GM19240 (cell line): ENCODE results near the gene CXorf58.

ENCODE experiments used
- DNase-seq: peaks from one replicate; pipeline ENCODE4 v3.0.0; 2011; ENCODE audit warnings: low spot score; ENCODE audit not compliant: insufficient read length

Gene CXorf58

DNA sequence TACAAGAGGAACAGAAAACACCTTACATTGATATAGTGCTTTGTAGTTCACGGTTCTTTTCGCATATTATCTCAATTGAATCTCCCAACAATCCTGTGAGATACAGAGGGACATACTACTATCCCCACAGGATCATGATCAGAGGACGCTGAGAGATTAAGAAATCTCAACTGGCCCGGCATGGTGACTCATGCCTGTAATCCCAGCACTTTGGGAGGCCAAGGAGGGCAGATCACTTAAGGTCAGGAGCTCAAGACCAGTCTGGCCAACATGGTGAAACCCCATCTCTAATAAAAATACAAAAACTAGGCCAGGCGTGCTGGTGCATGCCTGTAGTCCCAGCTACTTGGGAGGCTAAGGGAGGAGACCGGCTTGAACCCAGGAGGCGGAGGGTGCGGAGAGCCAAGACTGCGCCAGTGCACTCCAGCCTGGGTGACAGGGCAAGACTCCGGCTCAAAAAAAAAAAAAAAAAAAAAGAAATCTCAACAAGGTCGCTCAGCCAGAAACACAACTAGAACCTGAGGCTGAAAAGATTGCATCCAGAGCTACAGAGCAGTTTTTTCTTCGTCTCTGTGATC, 7.5 kb upstream of the CXorf58 start:
- no peak for DNase-seq

DNA sequence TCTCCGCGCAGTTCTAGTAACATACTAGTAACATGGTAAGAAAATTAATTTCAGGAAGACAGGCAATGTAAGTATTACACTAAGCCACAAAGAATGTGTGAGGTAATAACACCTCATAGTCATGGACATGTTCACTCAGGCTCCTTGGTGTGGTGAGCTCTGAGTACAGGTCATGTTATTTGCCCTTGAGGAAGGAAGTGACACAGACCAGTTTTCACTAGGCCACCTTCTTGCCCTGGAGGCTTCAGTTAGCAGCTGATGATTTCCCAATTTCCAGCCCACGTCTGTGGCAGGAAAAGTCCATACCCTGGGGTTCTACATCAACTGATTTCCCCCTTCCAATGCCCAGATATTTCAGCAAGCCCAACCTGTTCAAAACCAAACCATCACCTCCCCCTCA, 6.7 kb upstream of the CXorf58 start:
- DNase-seq = no peak

DNA sequence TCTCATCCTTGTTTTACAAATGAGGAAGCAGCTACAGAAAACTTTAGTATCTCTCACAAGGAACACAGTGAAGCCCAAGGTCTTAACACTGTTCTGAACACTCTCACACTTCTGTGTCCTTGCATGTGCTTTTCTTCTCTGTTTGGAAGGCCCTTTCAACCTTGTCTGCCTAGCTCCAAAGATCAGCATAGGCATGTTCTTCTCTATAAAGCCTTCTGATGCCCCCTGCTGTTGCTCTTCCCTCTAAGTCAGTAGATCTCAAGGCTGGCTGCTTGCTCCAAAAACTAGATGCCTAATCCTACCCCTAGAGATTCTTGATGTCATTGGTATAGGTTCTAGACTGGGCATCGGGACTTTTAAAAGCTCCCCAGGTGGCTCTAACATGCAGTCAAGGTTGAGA, 6.0 kb upstream of the CXorf58 start:
- DNase-seq = peak; percentile 11

DNA sequence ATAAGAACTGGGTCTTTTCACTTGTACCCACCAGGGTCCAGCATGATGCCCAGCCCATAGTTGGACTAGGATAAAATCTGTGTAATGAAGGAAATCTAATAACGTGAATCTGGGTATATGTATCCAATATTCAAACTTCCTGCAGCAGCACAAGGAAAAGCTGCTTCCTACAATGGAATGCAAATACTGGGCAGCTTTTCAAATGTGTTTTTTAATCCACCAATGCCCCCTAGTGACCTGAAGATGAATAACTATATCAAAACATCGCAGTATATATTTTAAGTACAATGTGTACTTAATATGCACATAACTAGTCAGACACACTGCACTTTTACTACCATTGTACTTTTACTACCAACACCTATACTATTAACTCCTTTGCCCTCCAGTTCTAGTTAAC, 5.4 kb upstream of the CXorf58 start:
- no peak for DNase-seq

DNA sequence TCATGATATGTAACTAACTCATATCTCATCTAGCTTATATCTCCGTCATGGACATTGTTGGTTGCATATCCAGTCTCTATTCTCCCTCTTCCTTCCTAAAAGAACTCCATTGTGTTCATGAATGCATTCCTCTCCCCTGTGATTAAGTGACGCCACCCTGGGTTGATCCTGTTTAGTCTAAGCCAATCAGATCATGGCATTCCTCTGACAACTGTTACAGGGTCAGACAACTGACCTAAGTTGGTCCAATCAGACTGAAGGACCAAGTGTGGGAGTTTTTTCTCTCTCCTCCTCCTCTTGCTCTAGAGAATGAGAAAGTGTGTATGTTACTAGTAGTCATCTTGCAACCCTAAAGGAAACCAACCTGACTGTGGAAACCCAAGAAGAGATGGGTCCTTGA, 3.7 kb upstream of the CXorf58 start:
- DNase-seq = no peak

DNA sequence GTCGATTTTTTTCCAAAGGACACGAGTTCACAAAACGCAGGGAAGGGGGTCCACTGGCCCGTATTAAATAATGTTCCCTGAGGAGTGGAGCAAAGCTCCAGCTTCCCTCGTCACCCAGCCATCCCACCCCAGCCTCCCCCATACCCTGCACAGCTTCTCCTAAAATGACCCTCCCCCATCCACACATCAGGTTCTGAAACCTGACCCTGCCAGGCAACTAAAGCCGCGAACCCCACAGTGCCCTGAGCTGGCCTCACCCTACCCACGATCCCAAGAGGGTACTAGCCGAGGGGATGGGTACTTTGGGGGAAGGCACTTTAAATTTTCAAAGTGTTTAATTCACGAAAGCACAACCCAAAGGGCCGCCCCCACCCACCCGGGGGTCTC, 702 bp upstream of the CXorf58 start:
- no peak for DNase-seq

DNA sequence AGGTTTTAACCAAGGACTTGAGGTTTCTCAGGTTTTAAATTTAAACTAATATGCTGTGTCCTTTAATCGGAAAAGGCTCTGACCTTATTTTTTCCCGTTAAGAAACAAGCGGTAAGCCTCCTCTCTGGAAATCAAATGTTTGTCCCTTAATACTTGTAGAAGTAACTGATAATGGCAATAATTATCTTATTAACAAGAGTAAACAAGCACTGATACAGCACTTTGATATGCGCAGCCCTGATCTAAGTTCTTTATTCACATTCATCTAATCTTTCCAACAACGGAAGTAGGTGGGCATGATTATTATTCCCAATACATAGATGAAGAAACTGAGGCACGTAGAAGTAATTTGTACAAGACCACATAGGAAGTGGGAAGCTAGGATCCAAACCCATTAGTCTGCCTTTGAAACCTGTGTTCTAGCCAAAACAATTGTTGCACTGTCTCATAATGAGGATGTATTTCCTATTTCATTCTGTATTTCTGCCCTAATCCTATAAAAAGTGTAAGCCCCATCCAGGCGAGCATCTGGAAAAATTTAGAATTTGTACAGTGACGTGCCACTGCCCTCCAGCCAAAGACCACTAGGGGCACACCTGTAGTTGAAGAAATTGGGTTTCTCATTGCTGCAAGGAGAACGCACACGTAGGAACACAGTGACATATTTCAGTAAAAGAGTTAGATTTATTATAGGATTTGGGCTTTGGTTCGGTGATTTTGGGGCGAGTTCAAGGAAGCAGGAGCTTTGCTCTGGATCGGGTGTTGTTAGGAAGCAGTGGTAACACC, 606 bp downstream of the CXorf58 start:
- DNase-seq = no peak

DNA sequence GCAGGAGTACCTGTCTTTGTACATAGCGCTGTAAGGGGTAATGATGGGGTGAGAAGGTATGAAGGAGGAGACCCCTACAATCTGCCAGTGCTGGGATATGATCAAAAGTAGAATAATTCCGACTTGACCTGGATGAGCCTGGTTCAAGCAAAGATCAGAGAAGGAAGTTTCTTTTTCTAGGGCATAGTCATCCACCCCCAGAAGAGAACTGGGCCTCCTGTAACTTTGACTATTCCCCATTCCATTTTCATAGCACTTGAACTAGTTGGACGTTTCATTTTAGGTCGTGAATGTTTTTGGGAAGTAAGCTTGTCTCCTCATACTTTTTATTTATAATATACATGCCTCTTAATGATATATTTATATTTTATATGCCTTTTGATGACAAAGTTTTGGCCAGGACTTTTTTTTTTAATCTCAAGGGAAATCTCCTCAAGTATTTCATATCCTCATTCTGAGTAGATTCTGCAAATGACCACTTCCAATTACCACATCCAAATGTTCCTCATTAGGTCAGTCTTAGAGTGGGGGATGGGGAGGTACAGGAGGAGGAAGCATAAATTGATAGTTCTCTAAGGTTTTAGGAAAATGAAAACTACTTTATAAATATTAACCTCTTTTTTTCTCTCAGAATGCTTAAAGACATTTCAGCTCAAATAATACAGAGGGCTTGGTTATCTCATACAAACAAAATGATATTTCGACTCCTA, 3.5 kb downstream of the CXorf58 start:
- DNase-seq = no peak

DNA sequence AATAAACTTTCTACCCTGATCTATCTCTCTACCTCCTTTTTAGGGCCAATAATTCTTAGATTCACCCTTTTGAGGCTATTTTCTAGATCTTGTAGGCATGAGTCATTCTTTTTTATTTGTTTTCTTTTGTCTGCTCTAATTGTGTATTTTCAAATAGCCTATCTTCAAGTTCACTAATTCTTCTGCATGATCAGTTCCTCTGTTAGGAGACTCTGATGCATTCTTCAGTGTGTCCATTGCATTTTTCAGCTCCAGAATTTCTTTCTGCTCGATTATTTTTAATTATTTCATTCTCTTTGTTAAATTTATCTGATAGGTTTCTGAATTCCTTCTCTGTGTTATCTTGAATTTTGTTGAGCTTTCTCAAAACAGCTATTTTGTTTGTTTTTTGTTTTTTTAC, 11.3 kb downstream of the CXorf58 start:
- DNase-seq = no peak

DNA sequence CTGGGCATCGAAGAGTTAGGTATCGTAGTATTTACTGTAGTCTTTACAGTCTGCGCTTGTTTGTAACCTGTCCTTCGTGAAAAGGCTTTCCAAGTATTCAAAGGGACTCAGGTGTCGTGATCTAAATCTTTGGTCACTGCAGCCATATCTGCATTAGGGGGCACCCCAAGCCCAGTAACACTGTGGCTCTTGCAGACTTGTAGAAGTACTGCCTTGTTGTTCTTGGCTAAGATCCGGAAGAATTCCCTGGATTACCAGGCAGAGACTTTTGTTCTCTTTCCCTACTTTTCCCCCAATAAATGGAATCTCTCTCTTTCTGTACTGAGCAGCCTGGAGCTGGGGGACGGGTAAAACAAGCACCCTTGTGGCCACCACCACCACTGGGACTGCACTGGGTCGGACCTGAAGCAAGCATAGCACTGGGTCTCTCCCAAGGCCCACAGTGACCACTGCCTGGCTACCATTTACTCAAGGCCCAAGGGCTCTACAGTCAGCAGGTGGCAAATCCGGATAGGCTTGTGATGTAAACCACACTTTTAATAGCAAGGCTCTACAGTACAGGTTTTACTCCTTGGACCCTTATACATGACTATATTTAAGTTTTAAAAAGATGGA, 12.0 kb downstream of the CXorf58 start:
- no peak for DNase-seq

DNA sequence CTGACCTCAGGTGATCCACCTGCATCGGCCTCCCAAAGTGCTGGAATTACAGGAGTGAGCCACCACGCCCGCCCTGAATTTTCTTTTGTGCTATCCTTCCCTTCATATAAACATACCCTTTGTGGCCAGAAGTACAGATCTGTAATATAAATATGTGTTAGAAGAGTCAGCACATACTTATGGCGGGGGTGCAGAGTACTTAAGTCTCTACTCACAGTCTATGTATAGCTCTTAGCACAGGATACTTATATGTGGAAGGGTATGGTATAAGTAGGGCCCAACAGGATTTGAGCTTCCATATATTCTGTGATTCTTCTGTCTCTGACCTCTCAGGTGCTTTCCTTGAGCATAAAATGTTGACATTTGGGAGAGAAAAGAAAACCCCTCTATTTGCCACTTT, 18.2 kb downstream of the CXorf58 start:
- DNase-seq = no peak

DNA sequence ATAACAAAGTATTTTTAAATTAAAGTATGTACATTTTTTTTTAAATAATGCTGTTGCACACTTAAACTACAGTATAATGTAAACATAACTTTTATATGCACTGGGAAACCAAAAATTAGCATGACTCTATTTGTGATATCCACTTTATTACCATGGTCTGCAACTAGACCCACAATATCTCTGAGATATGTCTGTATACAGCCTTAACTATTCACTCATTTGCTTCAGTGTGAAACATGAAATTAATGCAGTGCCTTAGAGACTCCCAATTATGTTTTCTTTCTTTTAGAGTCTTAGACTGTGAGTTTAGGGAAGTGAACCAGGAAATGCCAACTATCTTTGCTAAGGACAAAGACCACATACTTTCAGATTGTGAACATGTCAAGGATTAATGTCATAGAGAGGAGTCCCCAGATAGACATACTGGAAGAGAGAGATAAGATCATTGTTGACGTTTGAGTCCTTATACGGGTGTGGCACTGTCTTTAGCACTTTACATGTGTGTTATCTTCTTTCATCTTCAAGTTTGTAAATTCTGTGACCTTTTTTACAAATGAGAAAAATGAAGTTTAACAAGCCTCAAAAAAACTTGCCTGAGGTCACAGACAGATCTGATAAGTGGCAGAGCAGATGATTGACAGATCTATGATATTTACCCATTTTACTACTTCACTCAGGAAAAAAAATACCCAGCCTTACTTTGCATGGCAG, 23.2 kb downstream of the CXorf58 start:
- DNase-seq = no peak

DNA sequence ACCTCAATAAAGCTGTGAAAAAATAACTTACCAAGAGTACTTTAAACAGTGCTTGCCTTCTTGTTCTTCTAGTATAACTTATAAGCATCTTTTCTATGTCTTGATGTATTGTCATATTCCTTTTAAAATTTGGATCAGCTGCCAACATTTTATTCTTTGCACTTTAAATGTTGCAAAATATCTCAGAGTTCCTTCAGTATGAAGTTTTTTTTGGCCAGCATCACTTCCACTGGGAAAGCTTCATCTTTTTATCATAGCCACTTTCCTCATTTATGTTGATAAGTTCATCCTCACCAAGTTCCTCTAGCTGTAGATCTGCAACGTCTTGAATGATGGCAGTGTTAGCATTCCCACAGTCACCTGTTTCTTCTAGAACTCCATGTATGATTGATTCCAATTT, 24.2 kb downstream of the CXorf58 start:
- no peak for DNase-seq

DNA sequence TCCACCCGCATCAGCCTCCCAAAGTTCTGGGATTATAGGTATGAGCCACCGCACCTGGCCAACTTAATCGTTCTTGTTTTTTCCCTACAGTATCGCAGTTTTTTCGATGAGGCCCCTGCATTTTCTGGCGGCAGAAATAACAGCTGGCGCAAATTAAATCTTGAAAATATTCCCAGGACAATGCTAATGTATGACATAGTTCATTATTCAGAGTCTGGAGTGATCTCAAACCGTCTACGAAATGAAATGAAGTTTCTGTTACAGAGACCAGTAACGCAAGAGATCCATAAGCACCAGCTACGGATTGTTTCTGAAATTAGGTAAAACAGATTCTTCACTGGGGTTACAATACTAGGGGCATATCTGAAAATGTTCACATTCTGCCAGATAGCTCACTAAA, 27.3 kb downstream of the CXorf58 start:
- DNase-seq = no peak

DNA sequence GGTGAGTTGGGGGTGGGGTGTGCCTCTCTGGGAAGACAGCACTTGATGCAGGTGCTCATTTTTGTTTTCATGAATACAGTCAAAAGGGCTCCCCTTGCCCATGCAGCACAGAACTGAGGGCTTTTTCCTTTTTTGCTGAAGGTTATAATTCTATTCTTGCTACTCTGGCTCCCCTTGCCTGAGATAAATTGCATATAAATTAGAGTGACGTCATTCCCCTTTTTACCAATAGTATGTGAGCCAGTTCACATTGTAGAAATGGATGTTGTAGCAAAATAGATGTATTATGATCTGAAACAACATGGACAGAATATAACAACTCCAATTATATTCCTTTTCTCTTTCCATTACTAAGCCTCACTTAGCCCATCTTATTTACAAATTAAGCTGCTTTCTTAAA, 28.4 kb downstream of the CXorf58 start:
- DNase-seq = no peak

DNA sequence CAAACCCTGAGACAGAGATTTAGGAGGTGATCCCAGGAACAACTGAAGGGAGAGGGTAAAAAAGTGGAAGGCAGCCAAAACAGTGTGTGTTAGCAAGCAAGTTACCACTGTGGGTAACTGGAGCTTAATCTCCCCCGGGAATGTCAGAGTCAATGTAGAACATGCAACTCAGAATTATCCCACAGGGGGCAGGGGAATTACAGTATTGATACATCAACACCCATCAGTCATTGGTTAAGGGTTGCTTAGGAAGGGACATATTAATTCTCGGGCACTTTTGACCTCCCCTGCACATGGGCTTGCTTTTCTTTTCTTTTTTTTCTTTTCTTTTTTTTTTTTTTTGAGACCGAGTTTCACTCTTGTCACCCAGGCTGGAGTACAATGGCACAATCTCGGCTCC, 29.3 kb downstream of the CXorf58 start:
- no peak for DNase-seq

DNA sequence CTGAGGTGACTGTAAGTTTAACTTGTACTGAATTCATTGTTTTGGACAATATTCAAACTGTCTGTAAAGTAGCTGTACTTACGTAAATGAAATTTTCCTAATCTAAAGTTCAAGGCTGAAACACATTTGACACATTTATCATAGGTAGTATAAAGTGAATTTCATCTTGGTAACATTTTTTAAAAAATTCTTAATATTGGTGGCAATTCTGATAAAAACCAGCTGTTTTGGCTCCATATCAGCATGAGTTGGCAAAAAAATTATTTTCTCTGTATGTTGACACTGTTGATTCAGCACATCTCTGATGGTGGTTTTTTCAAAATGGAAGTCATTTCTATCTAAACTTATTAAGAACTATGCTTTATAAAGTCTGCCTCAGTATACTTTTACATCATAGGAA, 30.9 kb downstream of the CXorf58 start:
- no peak for DNase-seq

DNA sequence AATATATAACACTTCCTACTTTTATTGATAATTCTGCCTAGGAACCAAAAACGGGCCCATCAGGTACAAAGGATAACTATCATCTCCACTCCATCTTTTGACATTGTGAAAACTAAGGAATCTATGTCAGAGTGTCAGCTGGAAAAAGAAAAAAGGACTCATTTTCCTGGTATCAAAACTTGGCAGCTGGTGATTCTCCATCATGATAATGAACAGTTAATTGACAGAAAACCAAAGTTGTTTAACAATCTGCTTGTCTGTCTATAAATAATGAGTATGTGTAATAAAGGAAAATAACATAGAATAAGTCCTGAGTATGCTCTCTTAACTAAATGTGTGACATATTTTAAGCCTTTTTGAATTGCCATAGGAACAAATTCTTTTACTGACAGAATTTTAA, 31.4 kb downstream of the CXorf58 start:
- DNase-seq = no peak

DNA sequence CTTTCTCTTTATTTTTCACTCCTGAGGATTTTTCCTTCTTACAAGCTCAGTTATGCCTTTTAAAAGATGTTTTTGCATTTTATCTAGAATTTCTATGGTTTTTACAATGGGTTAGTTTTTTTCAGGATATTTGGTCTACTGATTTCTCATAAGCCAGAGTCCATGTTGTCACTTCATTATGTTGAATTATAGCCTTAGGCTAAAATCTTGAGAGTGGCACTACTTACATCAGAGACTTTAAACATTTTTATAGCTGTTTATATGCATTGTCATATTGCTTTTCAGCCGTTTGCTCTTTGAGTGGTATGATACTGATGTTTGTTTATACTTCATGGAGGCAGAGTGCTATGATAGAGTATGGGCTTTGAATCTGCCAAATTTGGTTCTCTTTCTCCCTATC, 36.4 kb downstream of the CXorf58 start:
- DNase-seq = no peak

DNA sequence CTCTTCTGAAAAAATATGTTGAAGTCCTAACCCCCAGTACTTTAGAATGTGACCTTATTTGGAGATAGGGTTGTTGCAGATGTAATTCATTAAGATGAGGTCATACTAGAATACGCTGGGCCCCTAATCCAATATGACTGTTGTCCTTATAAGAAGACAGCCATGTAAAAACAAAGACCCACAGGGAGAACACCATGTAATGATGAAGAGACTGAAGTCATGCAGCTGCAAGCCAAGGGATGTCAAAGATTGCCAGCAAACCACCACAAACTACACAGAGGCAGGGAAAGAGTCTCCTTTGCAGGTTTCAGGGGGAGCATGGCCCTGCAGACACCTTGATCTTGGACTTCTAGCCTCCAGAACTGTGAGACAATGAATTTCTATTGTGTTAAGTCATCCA, 37.4 kb downstream of the CXorf58 start:
- no peak for DNase-seq

DNA sequence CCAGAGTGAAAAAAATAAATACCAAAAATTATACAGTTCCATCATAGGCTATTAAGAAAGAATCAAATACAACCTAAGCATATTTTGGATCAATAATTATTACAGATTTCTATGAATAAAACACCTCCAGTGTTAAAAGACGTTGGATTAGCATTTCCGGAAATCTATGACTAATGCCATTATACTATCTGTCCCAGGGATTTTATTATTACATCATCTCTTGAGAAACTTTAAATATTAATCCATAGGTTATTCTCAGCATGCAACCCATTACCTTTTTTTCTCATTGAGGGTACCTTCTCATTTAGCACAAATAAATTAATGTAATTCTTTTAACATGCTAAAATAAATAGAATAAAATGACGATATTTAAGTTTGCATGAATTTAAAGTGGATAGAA, 44.6 kb downstream of the CXorf58 start:
- DNase-seq = no peak
